Fibroblast of skin of scalp (primary cell): ENCODE measurements around the gene FILIP1L.
A peak's percentile ranks its signal among the peaks of the same experiment; 100 is the strongest.

ENCODE experiments used
- DNase-seq: peaks from one replicate; pipeline ENCODE4 v3.0.0-alpha.2; 2013

The FILIP1L gene

GRCh38 chr3:99834211-99834957, 279.9 kb downstream of the FILIP1L start:
- no peak for DNase-seq

GRCh38 chr3:99833617-99834205, 280.6 kb downstream of the FILIP1L start:
- DNase-seq = no peak

- no peak for DNase-seq
These were observed 284.5 kb downstream of the FILIP1L start for GRCh38 chr3:99829844-99830243.

GRCh38 chr3:99825004-99825640, 289.2 kb downstream of the FILIP1L start:
- DNase-seq = no peak

- no peak for DNase-seq
These were observed 290.3 kb downstream of the FILIP1L start for GRCh38 chr3:99823723-99824711.

- DNase-seq = no peak
These were observed 295.5 kb downstream of the FILIP1L start for GRCh38 chr3:99818818-99819217.

GRCh38 chr3:99817437-99818240, 296.7 kb downstream of the FILIP1L start, which contains the start of gene CMSS1:
Gene CMSS1 (plus strand): TSS chr3:99817862.
- peak; percentile 91 for DNase-seq

- DNase-seq = no peak
These were observed 297.3 kb downstream of the FILIP1L start for GRCh38 chr3:99817047-99817436.

- DNase-seq = no peak
These were observed 303.9 kb downstream of the FILIP1L start for GRCh38 chr3:99810403-99810802.

- DNase-seq = no peak
These were observed 304.7 kb downstream of the FILIP1L start for GRCh38 chr3:99809565-99809964.

- peak; percentile 79 for DNase-seq
These were observed 306.0 kb downstream of the FILIP1L start for GRCh38 chr3:99808163-99808794.

GRCh38 chr3:99805160-99805559, 309.1 kb downstream of the FILIP1L start:
- no peak for DNase-seq

GRCh38 chr3:99803297-99803696, 311.0 kb downstream of the FILIP1L start:
- no peak for DNase-seq

- no peak for DNase-seq
These were observed 314.9 kb downstream of the FILIP1L start for GRCh38 chr3:99799422-99799821.

GRCh38 chr3:99795573-99795972, 318.7 kb downstream of the FILIP1L start:
- no peak for DNase-seq

- no peak for DNase-seq
These were observed 319.8 kb downstream of the FILIP1L start for GRCh38 chr3:99794485-99794884.

- DNase-seq = peak; percentile 77
These were observed 325.1 kb downstream of the FILIP1L start for GRCh38 chr3:99789011-99789721.
